ENCODE data around the gene POLR1H. TPM values are rescaled to one million over a fixed set of nuclear protein-coding genes. Genes with fewer than 3 reads are reported as not detected.

Gene POLR1H
- total RNA-seq, 1 experiment from 2014 or later: 42.6 TPM

DNA sequence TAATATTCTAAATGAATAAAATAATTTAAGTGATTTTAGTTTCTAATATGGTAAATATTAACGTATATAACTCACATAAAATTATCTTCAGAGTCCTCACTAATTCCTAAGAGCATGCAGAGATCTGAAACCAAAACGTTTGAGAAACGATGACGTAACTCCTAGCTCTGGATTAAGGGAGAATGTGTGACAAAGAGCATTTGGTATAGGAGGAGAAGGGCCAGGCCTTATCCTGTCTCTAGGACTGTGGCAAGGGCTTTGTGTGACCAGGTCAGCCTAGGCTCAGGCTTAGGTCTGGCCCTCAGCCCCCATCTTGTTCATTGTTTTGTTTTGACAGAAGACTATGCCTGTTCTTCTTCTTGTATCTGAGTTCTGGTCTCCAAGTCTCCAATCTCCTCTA, 19.2 kb upstream of the POLR1H start:
- POLR2A ChIA-PET: no interaction called here
- no peak for TF ChIP-seq RAD21 (IDR thresholded peaks at IDR 0.05; ENCODE audit: low read depth)
- TF ChIP-seq ATF3 (IDR thresholded peaks at IDR 0.05): no peak
- TF ChIP-seq SRF (IDR thresholded peaks at IDR 0.05; ENCODE audit: low read depth): no peak
- TF ChIP-seq, protein P1, sequence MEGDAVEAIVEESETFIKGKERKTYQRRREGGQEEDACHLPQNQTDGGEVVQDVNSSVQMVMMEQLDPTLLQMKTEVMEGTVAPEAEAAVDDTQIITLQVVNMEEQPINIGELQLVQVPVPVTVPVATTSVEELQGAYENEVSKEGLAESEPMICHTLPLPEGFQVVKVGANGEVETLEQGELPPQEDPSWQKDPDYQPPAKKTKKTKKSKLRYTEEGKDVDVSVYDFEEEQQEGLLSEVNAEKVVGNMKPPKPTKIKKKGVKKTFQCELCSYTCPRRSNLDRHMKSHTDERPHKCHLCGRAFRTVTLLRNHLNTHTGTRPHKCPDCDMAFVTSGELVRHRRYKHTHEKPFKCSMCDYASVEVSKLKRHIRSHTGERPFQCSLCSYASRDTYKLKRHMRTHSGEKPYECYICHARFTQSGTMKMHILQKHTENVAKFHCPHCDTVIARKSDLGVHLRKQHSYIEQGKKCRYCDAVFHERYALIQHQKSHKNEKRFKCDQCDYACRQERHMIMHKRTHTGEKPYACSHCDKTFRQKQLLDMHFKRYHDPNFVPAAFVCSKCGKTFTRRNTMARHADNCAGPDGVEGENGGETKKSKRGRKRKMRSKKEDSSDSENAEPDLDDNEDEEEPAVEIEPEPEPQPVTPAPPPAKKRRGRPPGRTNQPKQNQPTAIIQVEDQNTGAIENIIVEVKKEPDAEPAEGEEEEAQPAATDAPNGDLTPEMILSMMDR (IDR thresholded peaks at IDR 0.05 in 2 of 3, conservative IDR thresholded peaks at IDR 0.05 in 1 of 3; ENCODE audit: borderline replicate concordance in 1 of 3, insufficient read depth in 1 of 3, low read depth in 2 of 3, low read length in 2 of 3): no peak

GRCh38 chr6:30042476-30042875, 18.6 kb upstream of the POLR1H start:
- BruUV-seq (replicated peaks): no TSS peak
- ChIA-PET CTCF (no interaction called here), POLR2A (no interaction called here), RAD21 (ENCODE audit: low non-redundant PET in 1 of 2, low total read pairs in 2 of 2, uncharacterized antibody in 2 of 2, unreplicated experiment in 2 of 2) (no interaction called here)
- H3K4me2 ChIP-seq (ENCODE audit: low read length): no peak overlapping the region
- ATAC-seq (no peak), DNase-seq (ENCODE audit: low read depth, low spot score) (no peak)
- no peaks in the 10 kb centered on the region for H3K9me2 ChIP-seq (ENCODE audit: insufficient read depth)
- H3K9ac ChIP-seq (ENCODE audit: low read length): no peak overlapping the region
- no peak overlapping the region for H3K4me3 ChIP-seq (replicated peaks in 1 of 2; ENCODE audit: low read depth in 1 of 2, low read length in 2 of 2)
- no peak overlapping the region for H3K27ac ChIP-seq (ENCODE audit: low read depth, low read length)
- H3K79me2 ChIP-seq (ENCODE audit: insufficient read depth, low read length): no peaks in the 10 kb centered on the region
- H3K9me3 ChIP-seq (ENCODE audit: control insufficient read depth in 1 of 2, insufficient read depth in 1 of 2, low read depth in 1 of 2, low read length in 2 of 2): no peaks in the 10 kb centered on the region
- no peaks in the 10 kb centered on the region for H3K27me3 ChIP-seq (ENCODE audit: insufficient read depth, low read length)
- H2AFZ ChIP-seq (ENCODE audit: low read depth, low read length, poor library complexity, severe bottlenecking): no peak overlapping the region
- H4K20me1 ChIP-seq (ENCODE audit: insufficient read depth): no peaks in the 10 kb centered on the region
- no peaks in the 10 kb centered on the region for H3K4me1 ChIP-seq (ENCODE audit: control insufficient read depth in 1 of 2, insufficient read depth in 2 of 2, low read length in 2 of 2)
- intact Hi-C loops (cut with micrococcal nuclease): no loop called here
- H3K36me3 ChIP-seq (ENCODE audit: control insufficient read depth in 1 of 2, insufficient read depth in 2 of 2, low read length in 2 of 2): no peaks in the 10 kb centered on the region
- TF ChIP-seq FOSL1 (IDR thresholded peaks at IDR 0.05; ENCODE audit: low read depth) (no peak), TCF7L2 (IDR thresholded peaks at IDR 0.05; ENCODE audit: borderline replicate concordance, extremely low read depth, insufficient read depth, insufficient read length) (no peak), EGR1 (IDR thresholded peaks at IDR 0.05; ENCODE audit: low read depth) (no peak), CBX3 (IDR thresholded peaks at IDR 0.05; ENCODE audit: low read depth) (no peak), REST (IDR thresholded peaks at IDR 0.05; ENCODE audit: low read depth) (no peak), SIN3A (IDR thresholded peaks at IDR 0.05; ENCODE audit: low read depth) (no peak), SRF (IDR thresholded peaks at IDR 0.05; ENCODE audit: low read depth) (no peak), EZH2 (IDR thresholded peaks at IDR 0.05) (no peak), YY1 (IDR thresholded peaks at IDR 0.05; ENCODE audit: extremely low read depth, insufficient replicate concordance, low read depth, low read length) (no peak)
- TF ChIP-seq, protein P1 (IDR thresholded peaks at IDR 0.05 in 2 of 3, conservative IDR thresholded peaks at IDR 0.05 in 1 of 3; ENCODE audit: borderline replicate concordance in 1 of 3, insufficient read depth in 1 of 3, low read depth in 2 of 3, low read length in 2 of 3): no peak

More for the DNA sequence above, 19.2 kb upstream of the POLR1H start:
- RAD21 ChIA-PET (ENCODE audit: low non-redundant PET in 1 of 2, low total read pairs in 2 of 2, uncharacterized antibody in 2 of 2, unreplicated experiment in 2 of 2): no interaction called here
- Histone ChIP-seq H3K4me3 (replicated peaks in 1 of 2; ENCODE audit: low read depth in 1 of 2, low read length in 2 of 2) (no peak overlapping the region), H3K4me2 (ENCODE audit: low read length) (no peak overlapping the region), H2AFZ (ENCODE audit: low read depth, low read length, poor library complexity, severe bottlenecking) (no peak overlapping the region), H3K9me2 (ENCODE audit: insufficient read depth) (no peaks in the 10 kb centered on the region), H3K27me3 (ENCODE audit: insufficient read depth, low read length) (no peaks in the 10 kb centered on the region), H3K4me1 (ENCODE audit: control insufficient read depth in 1 of 2, insufficient read depth in 2 of 2, low read length in 2 of 2) (no peaks in the 10 kb centered on the region), H4K20me1 (ENCODE audit: insufficient read depth) (no peaks in the 10 kb centered on the region), H3K27ac (ENCODE audit: low read depth, low read length) (no peak overlapping the region), H3K79me2 (ENCODE audit: insufficient read depth, low read length) (no peaks in the 10 kb centered on the region), H3K9ac (ENCODE audit: low read length) (no peak overlapping the region), H3K36me3 (ENCODE audit: control insufficient read depth in 1 of 2, insufficient read depth in 2 of 2, low read length in 2 of 2) (no peaks in the 10 kb centered on the region), H3K9me3 (ENCODE audit: control insufficient read depth in 1 of 2, insufficient read depth in 1 of 2, low read depth in 1 of 2, low read length in 2 of 2) (no peaks in the 10 kb centered on the region)
- ATAC-seq: no peak
- CTCF ChIA-PET: no interaction called here
- intact Hi-C loops (cut with micrococcal nuclease): no loop called here
- BruUV-seq (replicated peaks): no TSS peak
- no peak for DNase-seq (ENCODE audit: low read depth, low spot score)

Measured in HCT116 (cell line).